IMR-90 (cell line): ENCODE measurements around the gene XAB2. TPM values are rescaled to one million over a fixed set of nuclear protein-coding genes. Genes with fewer than 3 reads are reported as not detected.

Experiments used
- ATAC-seq: fragments of 200-7000 bp; cut with Tn5 transposase; 2 replicates; pipeline ENCODE4 v1.9.1; 2020; ENCODE audit warnings: low read depth, mild to moderate bottlenecking, moderate library complexity
- BruUV-seq: library from RNA; stranded (reverse); fragments of 400-500 nt; replicated peaks from 2 replicates; lab custom pipeline; 2021; lab: Mats Ljungman, UMichigan
- CTCF ChIA-PET: fragments of 300-600 bp; formaldehyde crosslinking; extraction: SDS; loops from one replicate; lab custom pipeline; 2021; ENCODE audit warnings: antibody characterized with exemption; lab: Yijun Ruan, JAX
- POLR2A ChIA-PET: fragments of 300-600 bp; sonication (Branson Sonifier 250); formaldehyde crosslinking; loops from one replicate; lab custom pipeline; 2022; ENCODE audit warnings: antibody characterized with exemption; ENCODE audit not compliant: unreplicated experiment; lab: Charles Lee
- DNase-seq: peaks from one replicate; pipeline ENCODE4 v3.0.0; 2013
- H2AFZ ChIP-seq: replicated peaks from 2 replicates; pipeline ENCODE3; 2013; ENCODE audit warnings: low read length, mild to moderate bottlenecking; ENCODE audit not compliant: poor library complexity
- H2AK5ac ChIP-seq: 2 replicates; pipeline ENCODE4 v1.6.1; 2013; ENCODE audit warnings: low read depth, low read length, inconsistent platforms
- H2AK9ac ChIP-seq: replicated peaks from 2 replicates; pipeline ENCODE3; 2013; ENCODE audit warnings: mild to moderate bottlenecking, low read depth, low read length, moderate library complexity; ENCODE audit not compliant: poor library complexity
- H2BK120ac ChIP-seq: 2 replicates; pipeline ENCODE4 v1.6.1; 2013; ENCODE audit warnings: low read depth, low read length, inconsistent platforms
- H2BK15ac ChIP-seq: 3 replicates; pipeline ENCODE4 v1.6.1; 2013; ENCODE audit warnings: low read depth, low read length, inconsistent platforms
- H2BK20ac ChIP-seq: 2 replicates; pipeline ENCODE4 v1.6.1; 2013; ENCODE audit warnings: low read depth, mild to moderate bottlenecking, inconsistent platforms, low read length, moderate library complexity
- H2BK5ac ChIP-seq: 2 replicates; pipeline ENCODE4 v1.6.1; 2013; ENCODE audit warnings: mild to moderate bottlenecking, low read depth, low read length, inconsistent platforms; ENCODE audit not compliant: poor library complexity, severe bottlenecking
- H3K14ac ChIP-seq: replicated peaks from 2 replicates; pipeline ENCODE4 v1.6.1; 2013; ENCODE audit warnings: low read depth, low read length, inconsistent platforms
- H3K18ac ChIP-seq: 2 replicates; pipeline ENCODE4 v1.6.1; 2013; ENCODE audit warnings: low read depth, low read length, control low read depth
- H3K23ac ChIP-seq: 2 replicates; pipeline ENCODE4 v1.6.1; 2013; ENCODE audit warnings: low read depth, low read length, inconsistent platforms
- H3K27ac ChIP-seq: 2 replicates; pipeline ENCODE4 v1.5.1; 2013; ENCODE audit warnings: mild to moderate bottlenecking, control low read depth, low read length; ENCODE audit not compliant: insufficient read depth
- H3K27me3 ChIP-seq: 2 replicates; pipeline ENCODE4 v1.6.1; 2013; ENCODE audit warnings: low read length; ENCODE audit not compliant: control insufficient read depth, insufficient read depth
- H3K36me3 ChIP-seq: 2 replicates; pipeline ENCODE4 v1.6.1; 2013; ENCODE audit warnings: low read length, mixed read lengths; ENCODE audit not compliant: control insufficient read depth, insufficient read depth
- H3K4ac ChIP-seq: 2 replicates; pipeline ENCODE4 v1.6.1; 2013; ENCODE audit warnings: low read depth, low read length, inconsistent platforms
- H3K4me1 ChIP-seq: 2 replicates; pipeline ENCODE4 v1.6.1; 2013; ENCODE audit warnings: low read length, mixed read lengths; ENCODE audit not compliant: control insufficient read depth, insufficient read depth
- H3K4me2 ChIP-seq: 2 replicates; pipeline ENCODE4 v1.6.1; 2013; ENCODE audit warnings: low read depth, mild to moderate bottlenecking, control low read depth, low read length, moderate library complexity
- H3K4me3 ChIP-seq: 2 replicates; pipeline ENCODE4 v1.5.1; 2013; ENCODE audit warnings: low read depth, mild to moderate bottlenecking, control low read depth, low read length, moderate library complexity; ENCODE audit not compliant: insufficient read depth
- H3K56ac ChIP-seq: 2 replicates; pipeline ENCODE4 v1.6.1; 2013; ENCODE audit warnings: low read length, inconsistent platforms; ENCODE audit not compliant: insufficient read depth; ENCODE audit errors: extremely low read depth
- H3K79me1 ChIP-seq, 2 experiments: 2 replicates each; pipeline ENCODE4 v1.6.1; 2013; ENCODE audit warnings: low read length in 2 of 2, inconsistent platforms in 1 of 2, low read depth in 1 of 2
- H3K9ac ChIP-seq: 2 replicates; pipeline ENCODE4 v1.6.1; 2013; ENCODE audit warnings: low read depth, low read length, control low read depth
- H3K9me1 ChIP-seq: 2 replicates; pipeline ENCODE4 v1.6.1; 2013; ENCODE audit warnings: low read length, inconsistent platforms; ENCODE audit not compliant: insufficient read depth
- H3K9me3 ChIP-seq: 2 replicates; pipeline ENCODE4 v1.6.1; 2013; ENCODE audit warnings: low read length; ENCODE audit not compliant: control insufficient read depth, insufficient read depth
- H4K20me1 ChIP-seq: 2 replicates; pipeline ENCODE4 v1.6.1; 2013; ENCODE audit warnings: low read length, inconsistent platforms; ENCODE audit not compliant: insufficient read depth
- H4K5ac ChIP-seq: 2 replicates; pipeline ENCODE4 v1.6.1; 2013; ENCODE audit warnings: mild to moderate bottlenecking, low read depth, low read length, control low read depth
- H4K8ac ChIP-seq, 2 experiments: 2 replicates each; pipeline ENCODE4 v1.6.1; 2013; ENCODE audit warnings: low read depth in 2 of 2, low read length in 2 of 2, control low read depth in 1 of 2, inconsistent platforms in 1 of 2
- H4K91ac ChIP-seq: 2 replicates; pipeline ENCODE4 v1.6.1; 2013; ENCODE audit warnings: low read depth, low read length, inconsistent platforms; ENCODE audit not compliant: insufficient read depth
- BHLHE40 ChIP-seq: fragments of 150-350 bp; IDR thresholded peaks from 2 replicates; pipeline ENCODE4 v1.6.1; 2016; ENCODE audit warnings: mild to moderate bottlenecking, low read depth, low read length
- CEBPB ChIP-seq: IDR thresholded peaks from 2 replicates; pipeline ENCODE4 v1.6.1; 2012; ENCODE audit warnings: low read depth, low read length, improper control_type of control experiment
- CHD1 ChIP-seq: IDR thresholded peaks from 2 replicates; pipeline ENCODE4 v1.6.1; 2012; ENCODE audit warnings: low read depth, low read length, improper control_type of control experiment
- CTCF ChIP-seq: conservative IDR thresholded peaks from 2 replicates; pipeline ENCODE4 v1.5.1; 2012; ENCODE audit warnings: mild to moderate bottlenecking, low read depth, low read length, improper control_type of control experiment
- ELK1 ChIP-seq: fragments of 150-350 bp; IDR thresholded peaks from 2 replicates; pipeline ENCODE4 v1.6.1; 2016; ENCODE audit warnings: low read depth, mild to moderate bottlenecking, low read length, moderate library complexity, borderline replicate concordance
- FOS ChIP-seq: fragments of 150-350 bp; IDR thresholded peaks from 2 replicates; pipeline ENCODE4 v1.6.1; 2016; ENCODE audit warnings: low read depth, low read length
- MAFK ChIP-seq: IDR thresholded peaks from 2 replicates; pipeline ENCODE4 v1.6.1; 2012; ENCODE audit warnings: low read depth, low read length, improper control_type of control experiment
- MAZ ChIP-seq: IDR thresholded peaks from 2 replicates; pipeline ENCODE4 v1.6.1; 2012; ENCODE audit warnings: low read depth, mild to moderate bottlenecking, low read length, improper control_type of control experiment, moderate library complexity, borderline replicate concordance
- MXI1 ChIP-seq: IDR thresholded peaks from 2 replicates; pipeline ENCODE4 v1.6.1; 2012; ENCODE audit warnings: low read depth, mild to moderate bottlenecking, low read length, moderate library complexity, borderline replicate concordance
- NFE2L2 ChIP-seq: fragments of 150-350 bp; IDR thresholded peaks from 2 replicates; pipeline ENCODE4 v1.6.1; 2016; ENCODE audit warnings: low read depth, mild to moderate bottlenecking, low read length
- POLR2A ChIP-seq: IDR thresholded peaks from 2 replicates; pipeline ENCODE4 v1.6.1; 2012; ENCODE audit warnings: mild to moderate bottlenecking, low read depth, low read length
- RAD21 ChIP-seq: IDR thresholded peaks from 2 replicates; pipeline ENCODE4 v1.6.1; 2012; ENCODE audit warnings: low read length, improper control_type of control experiment
- RCOR1 ChIP-seq: IDR thresholded peaks from 2 replicates; pipeline ENCODE4 v1.6.1; 2012; ENCODE audit warnings: mild to moderate bottlenecking, low read length, improper control_type of control experiment; ENCODE audit not compliant: insufficient replicate concordance
- RFX5 ChIP-seq: IDR thresholded peaks from 2 replicates; pipeline ENCODE4 v1.8.0; 2012; ENCODE audit warnings: low read depth, mild to moderate bottlenecking, low read length, moderate library complexity
- SMC3 ChIP-seq: fragments of 150-350 bp; IDR thresholded peaks from 2 replicates; pipeline ENCODE4 v1.6.1; 2016; ENCODE audit warnings: low read depth, mild to moderate bottlenecking, antibody characterized with exemption, low read length, moderate library complexity
- USF2 ChIP-seq: fragments of 150-350 bp; IDR thresholded peaks from 2 replicates; pipeline ENCODE4 v1.6.1; 2017; ENCODE audit warnings: mild to moderate bottlenecking, antibody characterized with exemption, low read length, low read depth
- WGBS, 2 experiments: methylation state at CpG; one replicate each; pipeline versions ENCODE4 v1.1.5 to v1.1.7; 2013; ENCODE audit warnings: missing lambda C conversion rate in 2 of 2; ENCODE audit not compliant: insufficient read length in 1 of 2; ENCODE audit errors: extremely low coverage in 2 of 2; 5-methylcytosine and 5-hydroxymethylcytosine counted together
- dilution Hi-C: fragments of 300-500 bp; cut with HindIII; formaldehyde crosslinking; loops from one replicate; pipeline ENCODE4 v1.14.3; 2018; ENCODE audit warnings: low sequenced_read_pairs; ENCODE audit not compliant: unreplicated experiment
- in situ Hi-C: fragments of 300-500 bp; cut with MboI; formaldehyde crosslinking; loops from 3 replicates; pipeline ENCODE4 v1.14.3; 2019; ENCODE audit warnings: low sequenced_read_pairs, inconsistent platforms, mixed read lengths
- intact Hi-C: fragments of 100-400 bp; cut with micrococcal nuclease; formaldehyde crosslinking; loops from 2 replicates; pipeline ENCODE4 v1.10.0; 2022
- polyA plus RNA-seq, 3 experiments: library from polyadenylated mRNA; depleted of rRNA; stranded (reverse); fragments of >200 nt; gene quantifications; 2 replicates each; pipeline ENCODE4 v1.2.3, GENCODE V29; 2012; ENCODE audit warnings: low replicate concordance in 1 of 3
- total RNA-seq: library from RNA; depleted of rRNA; stranded (reverse); fragments of >200 nt; gene quantifications from 2 replicates; pipeline ENCODE4 v1.2.3, GENCODE V29; 2012

Gene XAB2
- total and polyA plus RNA-seq, 2 of the 4 experiments (the other 2 are of a cell fraction) = 29.9 to 34.4 TPM

GRCh38 chr19:7619671-7620441, 9.5 kb downstream of the XAB2 start:
- no peaks in the 10 kb centered on the region for H3K4me1 ChIP-seq
- no peak overlapping the region for H4K5ac ChIP-seq
- no peak overlapping the region for H2AK5ac ChIP-seq
- ChIA-PET CTCF (no interaction called here), POLR2A (no interaction called here)
- dilution Hi-C loops (no loop called here), intact Hi-C loops (no loop called here), in situ Hi-C loops (no loop called here)
- H3K9me3 ChIP-seq = no peaks in the 10 kb centered on the region
- no peak for ATAC-seq
- H2AFZ ChIP-seq = no peak overlapping the region
- H3K23ac ChIP-seq = no peak overlapping the region
- no peak overlapping the region for H3K4ac ChIP-seq
- no peak overlapping the region for H3K9ac ChIP-seq
- H3K56ac ChIP-seq = no peak overlapping the region
- no peak overlapping the region for H2BK120ac ChIP-seq
- peaks cover 54% of the 10 kb centered on the region for H3K36me3 ChIP-seq
- no peaks in the 10 kb centered on the region for H4K20me1 ChIP-seq
- H4K91ac ChIP-seq = no peak overlapping the region
- H3K27ac ChIP-seq = no peak overlapping the region
- no peaks in the 10 kb centered on the region for H3K27me3 ChIP-seq
- no peaks in the 10 kb centered on the region for H3K9me1 ChIP-seq
- no peak overlapping the region for H3K14ac ChIP-seq
- no TSS peak for BruUV-seq
- TF ChIP-seq RCOR1 (no peak), BHLHE40 (no peak), MAFK (no peak), NFE2L2 (no peak), MAZ (no peak), RFX5 (no peak), SMC3 (no peak), MXI1 (no peak), CEBPB (no peak), POLR2A (no peak), RAD21 (no peak), USF2 (no peak), FOS (no peak), CHD1 (no peak), CTCF (no peak), ELK1 (no peak)
- H2BK20ac ChIP-seq = no peak overlapping the region
- H3K4me3 ChIP-seq = no peak overlapping the region
- H3K4me2 ChIP-seq = no peak overlapping the region
- 96% methylated on average over 20 of the region's 48 CpGs; no CpG with 5 or more reads in 1 of the 2 experiments for WGBS, 2 experiments
- no peak overlapping the region for H3K18ac ChIP-seq
- H2BK5ac ChIP-seq = no peak overlapping the region
- no peak for DNase-seq
- H4K8ac ChIP-seq = no peak overlapping the region
- H2AK9ac ChIP-seq = no peak overlapping the region
- H3K79me1 ChIP-seq = no peaks in the 10 kb centered on the region; a peak in 1 of 4 replicates
- no peak overlapping the region for H2BK15ac ChIP-seq
